IMR-90 (cell line): ENCODE measurements around the gene CDS1. TPM values are rescaled to one million over a fixed set of nuclear protein-coding genes. Genes with fewer than 3 reads are reported as not detected.

ENCODE experiments used
- ATAC-seq: fragments of 200-7000 bp; cut with Tn5 transposase; 2 replicates; pipeline ENCODE4 v1.9.1; 2020; ENCODE audit warnings: low read depth, mild to moderate bottlenecking, moderate library complexity
- BruUV-seq: library from RNA; stranded (reverse); fragments of 400-500 nt; replicated peaks from 2 replicates; lab custom pipeline; 2021; lab: Mats Ljungman, UMichigan
- CTCF ChIA-PET: fragments of 300-600 bp; formaldehyde crosslinking; extraction: SDS; loops from one replicate; lab custom pipeline; 2021; ENCODE audit warnings: antibody characterized with exemption; lab: Yijun Ruan, JAX
- POLR2A ChIA-PET: fragments of 300-600 bp; sonication (Branson Sonifier 250); formaldehyde crosslinking; loops from one replicate; lab custom pipeline; 2022; ENCODE audit warnings: antibody characterized with exemption; ENCODE audit not compliant: unreplicated experiment; lab: Charles Lee
- DNase-seq: peaks from one replicate; pipeline ENCODE4 v3.0.0; 2013
- H2AFZ ChIP-seq: replicated peaks from 2 replicates; pipeline ENCODE3; 2013; ENCODE audit warnings: low read length, mild to moderate bottlenecking; ENCODE audit not compliant: poor library complexity
- H2AK5ac ChIP-seq: 2 replicates; pipeline ENCODE4 v1.6.1; 2013; ENCODE audit warnings: low read depth, low read length, inconsistent platforms
- H2AK9ac ChIP-seq: replicated peaks from 2 replicates; pipeline ENCODE3; 2013; ENCODE audit warnings: mild to moderate bottlenecking, low read depth, low read length, moderate library complexity; ENCODE audit not compliant: poor library complexity
- H2BK120ac ChIP-seq: 2 replicates; pipeline ENCODE4 v1.6.1; 2013; ENCODE audit warnings: low read depth, low read length, inconsistent platforms
- H2BK15ac ChIP-seq: 3 replicates; pipeline ENCODE4 v1.6.1; 2013; ENCODE audit warnings: low read depth, low read length, inconsistent platforms
- H2BK20ac ChIP-seq: 2 replicates; pipeline ENCODE4 v1.6.1; 2013; ENCODE audit warnings: low read depth, mild to moderate bottlenecking, inconsistent platforms, low read length, moderate library complexity
- H2BK5ac ChIP-seq: 2 replicates; pipeline ENCODE4 v1.6.1; 2013; ENCODE audit warnings: mild to moderate bottlenecking, low read depth, low read length, inconsistent platforms; ENCODE audit not compliant: poor library complexity, severe bottlenecking
- H3K14ac ChIP-seq: replicated peaks from 2 replicates; pipeline ENCODE4 v1.6.1; 2013; ENCODE audit warnings: low read depth, low read length, inconsistent platforms
- H3K18ac ChIP-seq: 2 replicates; pipeline ENCODE4 v1.6.1; 2013; ENCODE audit warnings: low read depth, low read length, control low read depth
- H3K23ac ChIP-seq: 2 replicates; pipeline ENCODE4 v1.6.1; 2013; ENCODE audit warnings: low read depth, low read length, inconsistent platforms
- H3K27ac ChIP-seq: 2 replicates; pipeline ENCODE4 v1.5.1; 2013; ENCODE audit warnings: mild to moderate bottlenecking, control low read depth, low read length; ENCODE audit not compliant: insufficient read depth
- H3K27me3 ChIP-seq: 2 replicates; pipeline ENCODE4 v1.6.1; 2013; ENCODE audit warnings: low read length; ENCODE audit not compliant: control insufficient read depth, insufficient read depth
- H3K36me3 ChIP-seq: 2 replicates; pipeline ENCODE4 v1.6.1; 2013; ENCODE audit warnings: low read length, mixed read lengths; ENCODE audit not compliant: control insufficient read depth, insufficient read depth
- H3K4ac ChIP-seq: 2 replicates; pipeline ENCODE4 v1.6.1; 2013; ENCODE audit warnings: low read depth, low read length, inconsistent platforms
- H3K4me1 ChIP-seq: 2 replicates; pipeline ENCODE4 v1.6.1; 2013; ENCODE audit warnings: low read length, mixed read lengths; ENCODE audit not compliant: control insufficient read depth, insufficient read depth
- H3K4me2 ChIP-seq: 2 replicates; pipeline ENCODE4 v1.6.1; 2013; ENCODE audit warnings: low read depth, mild to moderate bottlenecking, control low read depth, low read length, moderate library complexity
- H3K4me3 ChIP-seq: 2 replicates; pipeline ENCODE4 v1.5.1; 2013; ENCODE audit warnings: low read depth, mild to moderate bottlenecking, control low read depth, low read length, moderate library complexity; ENCODE audit not compliant: insufficient read depth
- H3K56ac ChIP-seq: 2 replicates; pipeline ENCODE4 v1.6.1; 2013; ENCODE audit warnings: low read length, inconsistent platforms; ENCODE audit not compliant: insufficient read depth; ENCODE audit errors: extremely low read depth
- H3K79me1 ChIP-seq, 2 experiments: 2 replicates each; pipeline ENCODE4 v1.6.1; 2013; ENCODE audit warnings: low read length in 2 of 2, inconsistent platforms in 1 of 2, low read depth in 1 of 2
- H3K9ac ChIP-seq: 2 replicates; pipeline ENCODE4 v1.6.1; 2013; ENCODE audit warnings: low read depth, low read length, control low read depth
- H3K9me1 ChIP-seq: 2 replicates; pipeline ENCODE4 v1.6.1; 2013; ENCODE audit warnings: low read length, inconsistent platforms; ENCODE audit not compliant: insufficient read depth
- H3K9me3 ChIP-seq: 2 replicates; pipeline ENCODE4 v1.6.1; 2013; ENCODE audit warnings: low read length; ENCODE audit not compliant: control insufficient read depth, insufficient read depth
- H4K20me1 ChIP-seq: 2 replicates; pipeline ENCODE4 v1.6.1; 2013; ENCODE audit warnings: low read length, inconsistent platforms; ENCODE audit not compliant: insufficient read depth
- H4K5ac ChIP-seq: 2 replicates; pipeline ENCODE4 v1.6.1; 2013; ENCODE audit warnings: mild to moderate bottlenecking, low read depth, low read length, control low read depth
- H4K8ac ChIP-seq, 2 experiments: 2 replicates each; pipeline ENCODE4 v1.6.1; 2013; ENCODE audit warnings: low read depth in 2 of 2, low read length in 2 of 2, control low read depth in 1 of 2, inconsistent platforms in 1 of 2
- H4K91ac ChIP-seq: 2 replicates; pipeline ENCODE4 v1.6.1; 2013; ENCODE audit warnings: low read depth, low read length, inconsistent platforms; ENCODE audit not compliant: insufficient read depth
- MXI1 ChIP-seq: IDR thresholded peaks from 2 replicates; pipeline ENCODE4 v1.6.1; 2012; ENCODE audit warnings: low read depth, mild to moderate bottlenecking, low read length, moderate library complexity, borderline replicate concordance
- WGBS, 2 experiments: methylation state at CpG; one replicate each; pipeline versions ENCODE4 v1.1.5 to v1.1.7; 2013; ENCODE audit warnings: missing lambda C conversion rate in 2 of 2; ENCODE audit not compliant: insufficient read length in 1 of 2; ENCODE audit errors: extremely low coverage in 2 of 2; 5-methylcytosine and 5-hydroxymethylcytosine counted together
- dilution Hi-C: fragments of 300-500 bp; cut with HindIII; formaldehyde crosslinking; loops from one replicate; pipeline ENCODE4 v1.14.3; 2018; ENCODE audit warnings: low sequenced_read_pairs; ENCODE audit not compliant: unreplicated experiment
- in situ Hi-C: fragments of 300-500 bp; cut with MboI; formaldehyde crosslinking; loops from 3 replicates; pipeline ENCODE4 v1.14.3; 2019; ENCODE audit warnings: low sequenced_read_pairs, inconsistent platforms, mixed read lengths
- intact Hi-C: fragments of 100-400 bp; cut with micrococcal nuclease; formaldehyde crosslinking; loops from 2 replicates; pipeline ENCODE4 v1.10.0; 2022
- polyA plus RNA-seq, 3 experiments: library from polyadenylated mRNA; depleted of rRNA; stranded (reverse); fragments of >200 nt; gene quantifications; 2 replicates each; pipeline ENCODE4 v1.2.3, GENCODE V29; 2012; ENCODE audit warnings: low replicate concordance in 1 of 3
- total RNA-seq: library from RNA; depleted of rRNA; stranded (reverse); fragments of >200 nt; gene quantifications from 2 replicates; pipeline ENCODE4 v1.2.3, GENCODE V29; 2012

The CDS1 gene
- total and polyA plus RNA-seq, 2 of the 4 experiments (the other 2 are of a cell fraction): under 0.01 to 0.02 TPM

GRCh38 chr4:84691800-84692199 is 108.9 kb downstream of the CDS1 start:
- peaks cover 22% of the 10 kb centered on the region for H3K9me1 ChIP-seq
- CTCF ChIA-PET: no interaction called here
- WGBS, 2 experiments: no CpG with 5 or more reads among the region's 1 CpG

More at GRCh38 chr4:84691800-84692199, 108.9 kb downstream of the CDS1 start:
- H4K91ac ChIP-seq: peak overlapping the region; percentile 69
- no peak for TF ChIP-seq MXI1
- H3K14ac ChIP-seq: 0 out of 2 replicates have a peak overlapping the region, but pooled peaks have one; percentile 5
- H2AK9ac ChIP-seq: no peak overlapping the region
- H3K27ac ChIP-seq: no peak overlapping the region
- peak overlapping the region; percentile 72 for H3K4ac ChIP-seq
- peak; percentile 7 for ATAC-seq
- H3K79me1 ChIP-seq: peaks cover 0 to 13% of the 10 kb centered on the region in 2 experiments; a peak in 3 of 4 replicates
- H3K56ac ChIP-seq: no peak overlapping the region
- no peak overlapping the region for H2AFZ ChIP-seq
- H3K18ac ChIP-seq: no peak overlapping the region
- H2AK5ac ChIP-seq: peak overlapping the region; percentile 81
- peaks cover 16% of the 10 kb centered on the region for H4K20me1 ChIP-seq
- H3K9me3 ChIP-seq: no peaks in the 10 kb centered on the region
- peak overlapping the region; percentile 21; the same call in 1 of the 2 replicates for H3K4me2 ChIP-seq
- peak overlapping the region; percentile 98 for H2BK15ac ChIP-seq
- POLR2A ChIA-PET: no interaction called here
- BruUV-seq: no TSS peak
- H3K4me3 ChIP-seq: no peak overlapping the region
- H3K36me3 ChIP-seq: peaks cover 24% of the 10 kb centered on the region
- no peak for DNase-seq
- H4K5ac ChIP-seq: no peak overlapping the region
- H3K23ac ChIP-seq: 0 out of 2 replicates have a peak overlapping the region, but pooled peaks have one; percentile 16
- no peak overlapping the region for H3K9ac ChIP-seq
- no peaks in the 10 kb centered on the region for H3K27me3 ChIP-seq
- in situ Hi-C loops: no loop called here
- dilution Hi-C loops: no loop called here
- H3K4me1 ChIP-seq: peaks cover 14% of the 10 kb centered on the region
- H2BK20ac ChIP-seq: peak overlapping the region; percentile 78
- H4K8ac ChIP-seq: peak overlapping the region in 1 of 2 experiments; percentile 7; a peak in 2 of 4 replicates
- intact Hi-C loops: loop anchor here (5.0 to 10.0 kb wide), 2 partner anchors 281 to 1213 kb away; no protein-coding TSS in a partner anchor
- peak overlapping the region; percentile 88 for H2BK120ac ChIP-seq
- no peak overlapping the region for H2BK5ac ChIP-seq
